ENCODE data around the gene FBN1. TPM values are rescaled to one million over a fixed set of nuclear protein-coding genes. Genes with fewer than 3 reads are reported as not detected.
A peak's percentile ranks its signal among the peaks of the same experiment; 100 is the strongest.

The FBN1 gene
- total RNA-seq, 1 donor from 2014 or later = 78.8 TPM

DNA sequence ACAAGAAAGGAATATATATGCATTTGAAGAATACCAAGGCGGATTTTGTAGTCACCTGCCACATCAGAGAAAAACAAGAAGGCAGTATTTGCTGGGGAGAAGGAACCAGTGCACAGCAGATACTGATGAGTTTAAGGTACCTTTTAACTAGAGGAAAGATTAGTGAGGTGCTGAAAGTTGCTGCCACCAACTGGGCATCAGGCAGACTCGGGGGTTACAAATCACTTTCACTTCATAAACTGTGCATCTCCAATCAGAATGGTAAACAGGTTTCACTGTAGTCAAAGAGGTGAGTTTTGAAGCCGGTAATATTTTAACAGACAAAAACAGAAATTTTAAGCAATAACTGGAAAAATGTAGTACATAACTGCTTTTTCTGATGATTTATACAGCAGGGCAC is 4.1 kb downstream of the FBN1 start:
- Histone ChIP-seq H3K79me2 (ENCODE audit: low read depth) (peaks cover 26% of the 10 kb centered on the region), H3K27me3 (peaks cover 19% of the 10 kb centered on the region), H3K36me3 (no peaks in the 10 kb centered on the region), H4K20me1 (ENCODE audit: low read depth) (peaks cover 8% of the 10 kb centered on the region), H3K4me2 (no peak overlapping the region), H3K9ac (no peak overlapping the region), H3K9me3 (ENCODE audit: low read depth) (no peaks in the 10 kb centered on the region), H2AFZ (replicated peaks) (no peak overlapping the region), H3K4me1 (peaks cover 12% of the 10 kb centered on the region), H3K27ac (no peak overlapping the region), H3K4me3 (no peak overlapping the region), H3F3A (ENCODE audit: low read depth) (peaks cover 28% of the 10 kb centered on the region)
- H3K27ac Mint-ChIP-seq = no peak overlapping the region
- H3K4me3 Mint-ChIP-seq = no peak overlapping the region
- peaks cover 2% of the 10 kb centered on the region for H3K27me3 Mint-ChIP-seq (ENCODE audit: insufficient read depth, low read depth)
- H3K36me3 Mint-ChIP-seq = peaks cover 4% of the 10 kb centered on the region
- TF ChIP-seq EZH2 (IDR thresholded peaks at IDR 0.05) = no peak
- no peak for TF ChIP-seq EZH2phosphoT487 (IDR thresholded peaks at IDR 0.05)
- TF ChIP-seq, protein P1, sequence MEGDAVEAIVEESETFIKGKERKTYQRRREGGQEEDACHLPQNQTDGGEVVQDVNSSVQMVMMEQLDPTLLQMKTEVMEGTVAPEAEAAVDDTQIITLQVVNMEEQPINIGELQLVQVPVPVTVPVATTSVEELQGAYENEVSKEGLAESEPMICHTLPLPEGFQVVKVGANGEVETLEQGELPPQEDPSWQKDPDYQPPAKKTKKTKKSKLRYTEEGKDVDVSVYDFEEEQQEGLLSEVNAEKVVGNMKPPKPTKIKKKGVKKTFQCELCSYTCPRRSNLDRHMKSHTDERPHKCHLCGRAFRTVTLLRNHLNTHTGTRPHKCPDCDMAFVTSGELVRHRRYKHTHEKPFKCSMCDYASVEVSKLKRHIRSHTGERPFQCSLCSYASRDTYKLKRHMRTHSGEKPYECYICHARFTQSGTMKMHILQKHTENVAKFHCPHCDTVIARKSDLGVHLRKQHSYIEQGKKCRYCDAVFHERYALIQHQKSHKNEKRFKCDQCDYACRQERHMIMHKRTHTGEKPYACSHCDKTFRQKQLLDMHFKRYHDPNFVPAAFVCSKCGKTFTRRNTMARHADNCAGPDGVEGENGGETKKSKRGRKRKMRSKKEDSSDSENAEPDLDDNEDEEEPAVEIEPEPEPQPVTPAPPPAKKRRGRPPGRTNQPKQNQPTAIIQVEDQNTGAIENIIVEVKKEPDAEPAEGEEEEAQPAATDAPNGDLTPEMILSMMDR (IDR thresholded peaks at IDR 0.05) = peak; percentile 27
- H3K9me3 Mint-ChIP-seq = no peaks in the 10 kb centered on the region
- H3K4me1 Mint-ChIP-seq = peaks cover 20% of the 10 kb centered on the region
- no peak for DNase-seq (ENCODE audit: low spot score)

DNA sequence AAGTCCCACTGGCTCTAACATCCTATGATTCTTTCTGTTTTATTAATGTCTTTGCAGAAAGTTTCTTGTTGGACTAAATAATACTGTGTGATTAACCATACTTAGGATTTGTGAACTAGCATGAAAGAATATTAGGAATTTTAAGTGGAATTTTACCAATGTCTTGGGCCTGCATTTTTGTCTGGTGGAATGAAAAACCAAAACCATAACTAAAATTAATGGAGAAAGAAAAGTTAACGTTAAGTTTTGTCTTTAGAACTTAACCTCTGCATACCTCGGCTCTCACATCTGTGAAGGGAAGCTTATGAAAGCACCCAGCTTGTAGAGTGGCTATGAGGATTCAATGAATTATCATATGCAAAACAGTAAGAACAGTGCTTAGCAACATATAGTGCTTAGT is 6.5 kb downstream of the FBN1 start:
- H3K4me3 Mint-ChIP-seq = no peak overlapping the region
- peaks cover 8% of the 10 kb centered on the region for H4K20me1 ChIP-seq (ENCODE audit: low read depth)
- no peak overlapping the region for H2AFZ ChIP-seq (replicated peaks)
- H3K4me1 Mint-ChIP-seq = peaks cover 15% of the 10 kb centered on the region
- peaks cover 21% of the 10 kb centered on the region for H3K79me2 ChIP-seq (ENCODE audit: low read depth)
- H3K9ac ChIP-seq = no peak overlapping the region
- H3K36me3 Mint-ChIP-seq = peaks cover 4% of the 10 kb centered on the region
- peaks cover 8% of the 10 kb centered on the region for H3K4me1 ChIP-seq
- H3F3A ChIP-seq (ENCODE audit: low read depth) = peaks cover 4% of the 10 kb centered on the region
- no peak for DNase-seq (ENCODE audit: low spot score)
- H3K4me3 ChIP-seq = no peak overlapping the region
- H3K27ac Mint-ChIP-seq = no peak overlapping the region
- no peaks in the 10 kb centered on the region for H3K27me3 Mint-ChIP-seq (ENCODE audit: insufficient read depth, low read depth)
- no peak overlapping the region for H3K27ac ChIP-seq
- H3K27me3 ChIP-seq = peaks cover 16% of the 10 kb centered on the region
- H3K9me3 ChIP-seq (ENCODE audit: low read depth) = no peaks in the 10 kb centered on the region
- H3K4me2 ChIP-seq = no peak overlapping the region
- TF ChIP-seq EZH2 (IDR thresholded peaks at IDR 0.05) (no peak), EZH2phosphoT487 (IDR thresholded peaks at IDR 0.05) (no peak)
- TF ChIP-seq, protein P1 (IDR thresholded peaks at IDR 0.05) = no peak
- no peaks in the 10 kb centered on the region for H3K36me3 ChIP-seq
- H3K9me3 Mint-ChIP-seq = no peaks in the 10 kb centered on the region

DNA sequence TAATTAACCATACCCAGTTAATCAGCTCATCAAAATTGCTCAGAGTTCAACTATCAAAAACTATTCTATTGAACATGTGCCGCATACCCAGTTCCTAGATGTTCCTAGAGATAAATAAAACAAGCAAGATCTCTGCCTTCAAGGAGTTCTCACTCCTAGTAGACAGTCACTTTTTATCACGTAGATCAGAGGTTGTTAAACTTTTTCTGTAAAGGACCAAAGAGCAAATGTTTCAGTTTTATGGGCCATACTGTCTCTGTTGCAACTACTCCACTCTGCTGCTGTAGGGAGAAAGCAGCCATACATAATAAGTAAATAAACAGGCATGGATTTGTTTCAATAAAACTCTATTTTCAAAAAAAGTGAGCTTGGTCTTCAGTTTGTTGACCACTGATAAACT is 7.9 kb downstream of the FBN1 start:
- no peak overlapping the region for H3K4me3 Mint-ChIP-seq
- no peak overlapping the region for H3K4me2 ChIP-seq
- peaks cover 3% of the 10 kb centered on the region for H3K27me3 ChIP-seq
- H3K4me1 ChIP-seq = no peaks in the 10 kb centered on the region
- H3K4me3 ChIP-seq = no peak overlapping the region
- no peak overlapping the region for H3K27ac ChIP-seq
- no peaks in the 10 kb centered on the region for H3K27me3 Mint-ChIP-seq (ENCODE audit: insufficient read depth, low read depth)
- peaks cover under 1% of the 10 kb centered on the region for H4K20me1 ChIP-seq (ENCODE audit: low read depth)
- peaks cover 4% of the 10 kb centered on the region for H3K4me1 Mint-ChIP-seq
- H3K27ac Mint-ChIP-seq = no peak overlapping the region
- H3F3A ChIP-seq (ENCODE audit: low read depth) = no peaks in the 10 kb centered on the region
- DNase-seq (ENCODE audit: low spot score) = no peak
- no peak overlapping the region for H3K9ac ChIP-seq
- H3K36me3 Mint-ChIP-seq = peaks cover 4% of the 10 kb centered on the region
- H3K36me3 ChIP-seq = no peaks in the 10 kb centered on the region
- no peak overlapping the region for H2AFZ ChIP-seq (replicated peaks)
- TF ChIP-seq EZH2 (IDR thresholded peaks at IDR 0.05) = no peak
- no peak for TF ChIP-seq EZH2phosphoT487 (IDR thresholded peaks at IDR 0.05)
- TF ChIP-seq, protein P1 (IDR thresholded peaks at IDR 0.05) = no peak
- peaks cover 8% of the 10 kb centered on the region for H3K79me2 ChIP-seq (ENCODE audit: low read depth)
- no peaks in the 10 kb centered on the region for H3K9me3 Mint-ChIP-seq
- H3K9me3 ChIP-seq (ENCODE audit: low read depth) = no peaks in the 10 kb centered on the region

All from neural progenitor cell (in vitro differentiated cells).